Pulmonary artery endothelial cell (primary cell): ENCODE measurements around the gene TSHZ2. TPM values are rescaled to one million over a fixed set of nuclear protein-coding genes. Genes with fewer than 3 reads are reported as not detected.
"Not testable (repeated sequence)": the region's sequence is repeated elsewhere in the genome, so short reads cannot be mapped to it uniquely, and the experiment has no call there.

Source experiments
- DNase-seq: peaks from one replicate; pipeline ENCODE4 v3.0.0-alpha.2; 2011; ENCODE audit warnings: low read depth, low spot score
- total RNA-seq: library from RNA; depleted of rRNA; stranded (reverse); fragments of >200 nt; gene quantifications from 2 replicates; pipeline ENCODE4 v1.2.3, GENCODE V29; 2014

The TSHZ2 gene
- total RNA-seq, 1 donor from 2014 or later: not detected

- DNase-seq: no peak
Measured at GRCh38 chr20:53493311-53493857, 521.2 kb downstream of the TSHZ2 start.

- no peak for DNase-seq
Measured at GRCh38 chr20:53494753-53495152, 522.6 kb downstream of the TSHZ2 start.

- DNase-seq: no peak
Measured at GRCh38 chr20:53495398-53496092, 523.4 kb downstream of the TSHZ2 start.

- DNase-seq: no peak
Measured at GRCh38 chr20:53497246-53497645, 525.1 kb downstream of the TSHZ2 start.

- no peak for DNase-seq
Measured at GRCh38 chr20:53498341-53498740, 526.2 kb downstream of the TSHZ2 start.

- no peak for DNase-seq
Measured at GRCh38 chr20:53500651-53501050, 528.5 kb downstream of the TSHZ2 start.

GRCh38 chr20:53502820-53503219 is 530.7 kb downstream of the TSHZ2 start:
- DNase-seq: no peak

GRCh38 chr20:53503517-53503919 is 531.4 kb downstream of the TSHZ2 start:
- no peak for DNase-seq

- DNase-seq: not testable (repeated sequence)
Measured at GRCh38 chr20:53504106-53504505, 531.9 kb downstream of the TSHZ2 start.

- no peak for DNase-seq
Measured at GRCh38 chr20:53510262-53510661, 538.1 kb downstream of the TSHZ2 start.

GRCh38 chr20:53510704-53511103 is 538.5 kb downstream of the TSHZ2 start:
- no peak for DNase-seq

GRCh38 chr20:53512076-53512475 is 539.9 kb downstream of the TSHZ2 start:
- no peak for DNase-seq

- DNase-seq: no peak
Measured at GRCh38 chr20:53513168-53513488, 541.0 kb downstream of the TSHZ2 start.

- no peak for DNase-seq
Measured at GRCh38 chr20:53513489-53514298, 541.5 kb downstream of the TSHZ2 start.

GRCh38 chr20:53515749-53516148 is 543.6 kb downstream of the TSHZ2 start:
- no peak for DNase-seq

- DNase-seq: no peak
Measured at GRCh38 chr20:53517146-53517545, 545.0 kb downstream of the TSHZ2 start.

- not testable (repeated sequence) for DNase-seq
Measured at GRCh38 chr20:53521421-53521820, 549.3 kb downstream of the TSHZ2 start.

GRCh38 chr20:53522026-53522425 is 549.9 kb downstream of the TSHZ2 start:
- DNase-seq: no peak

GRCh38 chr20:53522696-53523095 is 550.5 kb downstream of the TSHZ2 start:
- DNase-seq: no peak

- DNase-seq: not testable (repeated sequence)
Measured at GRCh38 chr20:53523615-53524014, 551.5 kb downstream of the TSHZ2 start.

GRCh38 chr20:53524589-53525312 is 552.6 kb downstream of the TSHZ2 start:
- DNase-seq: no peak

- DNase-seq: no peak
Measured at GRCh38 chr20:53527196-53527595, 555.0 kb downstream of the TSHZ2 start.
